HG03442 (cell line): ENCODE data around the gene FAF1.

Experiments used
- ATAC-seq: cut with Tn5 transposase; IDR thresholded peaks from one replicate; pipeline ENCODE4 v1.9.1; 2021; ENCODE audit warnings: mild to moderate bottlenecking, moderate library complexity; ENCODE audit not compliant: unreplicated experiment

FAF1 gene

DNA sequence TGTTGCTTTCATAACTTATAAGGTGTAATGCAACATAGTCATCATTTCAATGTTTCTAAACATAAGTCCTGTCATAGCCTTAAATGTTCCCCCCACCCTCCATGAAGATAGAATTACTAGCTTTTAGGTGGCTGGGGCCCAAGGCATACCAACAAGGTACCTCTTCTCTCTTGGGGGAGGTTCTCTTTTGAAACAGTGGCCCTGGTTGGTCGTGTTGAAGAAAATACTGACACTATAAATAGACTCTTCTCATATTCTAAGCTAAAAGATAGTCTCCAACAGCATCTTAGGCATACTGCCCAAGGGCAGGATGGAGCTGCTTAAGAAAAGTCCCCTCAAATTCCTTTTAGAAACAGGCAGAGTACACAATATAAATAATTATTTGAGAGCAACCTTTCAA lies 255.0 kb downstream of the FAF1 start:
- ATAC-seq, result no peak

DNA sequence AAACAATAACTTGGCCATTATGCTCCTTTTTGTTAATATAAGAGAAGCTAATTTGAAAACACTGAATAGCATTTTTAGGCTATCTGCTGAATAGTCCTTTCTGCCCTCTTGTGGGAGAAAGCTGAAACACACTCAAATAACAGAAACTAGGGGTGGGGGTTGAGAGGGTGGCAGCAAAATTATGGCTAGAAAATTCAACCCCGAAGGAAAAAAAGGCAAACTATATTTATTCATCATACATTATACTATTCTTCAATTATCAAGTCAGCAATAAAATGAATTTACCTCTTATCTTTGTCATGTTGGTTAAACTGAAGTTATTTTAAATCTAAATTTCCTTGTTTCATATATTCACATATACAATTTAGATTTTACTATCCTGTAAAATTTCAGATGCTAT lies 255.9 kb downstream of the FAF1 start:
- ATAC-seq, result no peak

DNA sequence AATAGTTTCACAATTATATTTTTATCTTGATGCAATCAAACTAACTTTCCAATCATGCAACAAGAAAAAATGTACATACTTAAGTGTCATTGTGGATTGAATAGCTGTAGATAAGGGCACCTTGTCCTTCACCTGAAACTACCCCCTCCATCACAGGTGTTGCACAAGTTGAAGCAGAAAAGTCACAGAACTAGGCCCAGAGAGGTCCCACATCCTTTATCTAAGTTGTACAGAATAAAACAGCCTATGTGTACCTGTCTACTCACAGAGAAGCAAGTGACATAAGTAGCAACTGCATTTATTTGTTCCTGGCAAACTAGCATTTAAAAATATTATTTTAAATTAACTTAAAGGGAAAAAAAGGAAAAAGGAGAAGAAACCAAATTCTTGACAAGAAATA lies 256.8 kb downstream of the FAF1 start:
- ATAC-seq, result no peak

DNA sequence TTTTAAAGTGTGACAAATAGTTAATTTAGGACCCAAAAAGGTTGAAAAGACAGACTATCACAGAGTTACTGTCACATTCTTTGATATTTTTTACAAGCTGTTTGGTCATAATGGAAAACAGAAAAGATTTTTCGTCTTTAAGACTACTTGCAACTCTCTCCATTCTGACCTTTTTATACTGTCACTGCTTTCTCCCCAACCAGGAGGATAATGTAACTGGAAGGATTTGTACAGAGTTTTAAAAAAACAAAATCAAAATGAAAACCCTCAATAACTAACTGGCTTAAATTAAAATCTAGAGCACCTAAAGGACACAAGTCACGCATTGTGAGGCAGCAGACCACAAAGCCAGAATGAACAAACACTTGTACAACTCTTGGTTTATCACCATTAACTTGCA lies 257.7 kb downstream of the FAF1 start:
- no peak for ATAC-seq

DNA sequence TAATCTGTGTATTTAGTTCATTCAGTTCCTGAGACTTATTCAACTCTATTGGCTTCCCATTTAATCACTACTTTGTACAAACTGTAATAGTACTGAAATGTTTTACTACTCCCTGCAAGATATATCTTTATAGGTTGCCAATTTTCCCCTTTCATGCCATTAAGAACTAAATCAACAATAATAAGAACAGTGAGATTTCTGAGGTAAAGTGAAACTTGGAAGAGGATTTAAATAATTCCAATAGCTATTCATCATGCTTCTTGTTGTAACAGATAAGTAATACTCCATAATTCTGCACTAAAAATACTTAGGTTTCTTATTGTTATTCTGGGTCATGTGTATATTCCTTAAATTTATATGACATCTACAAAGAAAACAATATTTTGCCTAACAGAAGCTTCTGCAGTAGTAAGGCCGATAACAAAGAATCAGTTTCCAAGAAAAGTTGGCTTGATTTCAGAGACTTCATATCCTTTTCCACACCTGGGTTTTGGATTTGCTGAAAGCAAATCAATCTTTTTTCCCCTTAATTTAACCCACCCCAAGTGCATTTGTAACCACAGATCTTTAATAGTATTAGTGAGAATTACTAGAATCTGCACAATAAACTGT lies 258.3 kb downstream of the FAF1 start:
- no peak for ATAC-seq

DNA sequence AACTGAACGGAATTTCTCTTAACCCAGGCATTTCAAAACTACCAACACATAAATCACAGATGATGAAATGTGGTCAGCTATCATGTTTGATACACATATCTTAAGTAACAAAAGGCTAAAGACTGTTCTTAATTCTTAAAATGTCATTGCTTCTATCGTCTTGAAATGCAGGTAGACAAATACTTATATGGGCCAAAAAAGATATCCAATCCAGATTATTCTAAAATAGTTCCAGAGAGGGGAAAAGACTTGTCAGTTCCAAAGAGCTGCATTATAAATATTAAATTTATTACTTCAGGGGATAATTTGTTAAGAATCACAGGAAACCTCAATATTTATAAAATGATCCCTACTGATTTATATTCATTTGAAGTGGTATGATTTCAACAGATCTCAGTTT lies 259.4 kb downstream of the FAF1 start:
- ATAC-seq, result no peak

DNA sequence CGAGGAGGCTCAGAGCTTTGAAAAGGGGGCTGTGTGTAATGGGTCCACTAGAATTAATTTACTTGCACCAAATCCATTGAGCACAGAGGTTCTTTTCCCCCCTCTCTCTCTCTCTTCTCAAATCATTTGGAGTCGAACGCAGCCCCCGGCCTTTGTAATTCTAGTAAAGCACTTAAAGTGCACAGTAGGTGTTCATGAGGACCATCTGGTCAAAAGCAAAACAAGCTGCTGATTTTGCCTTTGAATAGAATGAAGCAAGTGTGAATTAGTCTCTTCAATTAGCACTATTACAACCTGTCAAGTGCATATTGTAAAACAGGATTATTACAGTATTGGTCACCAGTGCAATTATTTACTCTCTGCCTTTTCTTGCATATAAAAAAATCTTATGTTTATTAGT lies 259.9 kb downstream of the FAF1 start:
- ATAC-seq, result no peak

DNA sequence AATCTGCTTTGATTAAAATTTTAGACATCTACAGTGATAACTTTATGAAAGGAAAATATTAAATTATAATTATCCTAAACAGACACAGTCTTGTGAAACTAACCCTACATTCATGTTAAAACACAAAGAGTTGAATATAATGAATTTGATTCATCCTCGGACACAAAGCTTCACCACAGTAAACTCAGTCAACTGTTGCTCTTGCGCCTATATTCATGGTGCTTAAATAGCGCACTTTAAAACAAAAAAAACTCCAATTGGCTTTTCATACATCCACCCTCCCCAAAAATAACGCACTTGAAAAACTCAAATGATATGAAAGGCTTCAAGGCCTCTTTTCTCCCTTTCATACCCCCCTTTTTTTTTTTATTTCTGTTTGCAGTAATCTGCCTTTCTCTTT lies 260.3 kb downstream of the FAF1 start:
- no peak for ATAC-seq

DNA sequence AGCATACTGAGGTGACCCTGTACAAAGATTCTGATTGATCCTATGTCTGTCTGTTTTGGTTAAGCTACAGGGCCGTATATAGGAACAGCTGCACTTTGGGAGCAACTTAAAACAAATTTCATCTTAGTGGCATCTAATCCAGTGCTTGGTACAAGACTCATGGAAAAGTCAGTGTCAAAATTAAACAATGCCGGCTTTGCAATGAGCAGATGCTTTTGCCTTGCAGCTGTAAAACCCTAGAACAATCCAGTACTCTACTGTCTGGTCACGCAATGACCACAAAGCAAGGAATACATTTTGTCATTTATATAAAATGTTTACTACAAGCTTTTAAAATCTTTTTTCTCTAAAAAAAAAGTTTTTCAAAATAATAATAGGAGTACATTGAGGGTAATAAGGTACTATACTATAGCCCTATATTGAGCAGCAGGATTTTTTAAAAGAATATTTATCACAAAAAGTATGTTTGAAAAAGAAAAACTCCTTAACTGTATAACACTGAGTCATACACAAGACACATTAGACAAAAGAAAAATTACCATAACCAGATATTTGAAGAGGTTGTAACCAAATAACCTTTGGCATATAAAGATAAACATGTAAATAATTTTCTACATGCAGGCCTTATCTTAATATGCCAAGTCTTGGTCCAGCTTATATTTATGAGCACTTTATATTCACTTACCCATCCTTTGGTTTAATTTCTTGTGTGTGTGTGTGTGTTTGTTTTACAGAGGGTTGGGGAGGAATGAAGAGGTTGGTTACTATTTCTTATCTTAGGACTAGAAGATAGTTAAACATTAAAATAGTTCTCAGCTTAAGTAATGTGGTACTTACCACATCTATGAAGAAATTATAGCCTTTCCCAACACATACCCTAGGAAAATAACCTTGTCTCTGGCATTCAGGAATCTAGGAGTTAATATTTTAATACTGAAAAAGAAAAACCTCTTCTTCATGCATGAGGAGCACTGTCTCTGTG lies 262.3 kb downstream of the FAF1 start:
- no peak for ATAC-seq

DNA sequence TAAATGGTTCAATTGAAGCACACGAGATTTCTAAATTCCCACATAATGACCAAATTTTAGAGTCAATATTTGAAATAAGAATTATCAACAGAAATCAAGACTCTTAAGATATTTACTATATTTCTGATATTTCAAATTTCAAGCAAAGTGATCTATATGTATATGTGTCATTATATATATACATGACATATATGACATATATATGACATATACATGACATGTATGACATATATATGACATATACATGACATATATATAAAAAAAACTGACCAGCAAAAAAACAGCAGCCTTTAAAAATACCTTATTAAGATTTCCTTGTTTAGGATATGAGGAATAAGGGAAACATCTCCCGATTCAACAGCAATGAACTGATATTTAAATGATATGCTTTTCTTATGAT lies 266.2 kb downstream of the FAF1 start:
- ATAC-seq, result no peak

DNA sequence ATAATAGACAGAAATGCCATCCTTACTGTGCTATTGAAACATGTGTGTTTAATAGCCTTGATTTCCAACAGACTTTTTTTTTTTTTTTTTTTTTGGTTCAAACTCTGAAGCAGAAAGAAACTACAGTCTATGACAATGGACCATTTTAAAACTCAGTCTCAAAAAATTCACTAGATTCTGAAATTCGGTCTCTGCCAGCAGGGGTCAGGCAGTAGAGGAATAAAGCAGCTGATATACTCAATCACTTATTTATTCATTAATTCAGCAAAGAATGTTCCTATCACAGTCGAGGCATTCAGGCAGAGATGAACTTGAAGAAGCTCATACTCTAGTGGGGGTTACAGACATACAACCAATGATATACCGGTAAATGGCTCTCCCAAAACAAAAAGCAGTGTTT lies 275.9 kb downstream of the FAF1 start:
- no peak for ATAC-seq

DNA sequence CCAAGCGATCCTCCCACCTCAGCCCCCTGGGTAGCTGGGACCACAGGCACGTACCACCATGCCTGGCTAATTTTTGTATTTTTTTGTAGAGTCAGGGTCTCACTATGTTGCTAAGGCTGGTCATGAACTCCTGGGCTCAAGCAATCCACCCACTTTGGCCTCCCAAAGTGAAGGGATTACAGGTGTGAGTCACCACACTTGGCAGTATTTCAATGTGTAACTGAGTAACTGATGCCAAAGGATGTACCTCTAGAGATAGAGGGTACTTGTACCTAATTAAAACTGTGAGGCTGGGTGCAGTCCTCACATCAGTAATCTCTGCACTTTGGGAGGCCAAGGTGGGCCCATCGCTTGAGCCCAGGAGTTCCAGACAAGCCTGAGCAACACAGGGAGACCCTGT lies 278.1 kb downstream of the FAF1 start:
- ATAC-seq, result no peak

DNA sequence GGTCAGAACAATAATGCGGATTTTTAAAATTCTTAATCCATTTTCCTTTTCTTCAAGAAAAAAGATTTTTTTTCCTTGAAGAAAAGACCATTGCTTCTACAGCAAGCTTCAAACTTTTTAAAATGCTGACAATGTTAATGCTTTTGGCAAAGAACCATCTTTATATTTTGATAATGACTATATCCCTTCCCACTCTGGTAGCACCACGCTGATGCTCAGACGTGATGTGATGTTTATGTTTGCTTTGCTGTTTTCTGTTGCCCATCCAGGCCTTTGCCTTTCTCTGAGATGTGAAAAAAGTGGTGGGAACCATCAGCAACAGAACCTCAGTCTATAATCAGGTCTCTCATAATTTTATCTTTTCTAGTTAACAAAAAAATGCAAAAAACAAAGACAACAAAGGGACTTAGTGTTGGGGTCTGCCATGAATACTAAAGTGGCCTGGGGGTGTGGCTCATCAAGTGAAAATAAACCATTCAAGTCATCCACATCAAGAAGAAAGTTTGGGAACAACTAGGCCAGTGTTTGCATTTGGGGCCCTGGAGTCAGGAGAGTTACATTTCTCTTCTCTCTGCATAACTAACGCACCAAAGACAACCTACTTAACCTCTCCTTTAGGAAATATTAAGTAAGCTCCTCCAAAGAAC lies 292.2 kb downstream of the FAF1 start:
- ATAC-seq, result no peak

DNA sequence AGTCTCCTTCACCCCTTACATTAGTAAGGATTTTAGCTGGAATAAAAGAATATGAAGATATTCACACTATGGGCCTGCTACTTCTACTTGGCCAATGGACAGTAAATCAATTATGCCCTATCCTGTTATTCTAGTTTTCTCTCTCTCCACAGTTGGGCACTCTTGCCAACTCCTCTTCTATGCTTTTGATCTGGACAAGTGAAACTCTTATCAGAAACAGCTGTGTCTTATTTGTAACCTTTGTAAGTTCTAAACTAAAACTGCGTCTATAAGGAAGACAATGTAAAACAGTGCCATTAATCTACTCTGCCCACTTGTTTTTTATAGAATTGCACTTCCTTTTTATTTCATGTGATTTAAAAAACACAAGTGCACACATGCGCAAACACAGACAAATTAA lies 292.8 kb downstream of the FAF1 start:
- no peak for ATAC-seq

DNA sequence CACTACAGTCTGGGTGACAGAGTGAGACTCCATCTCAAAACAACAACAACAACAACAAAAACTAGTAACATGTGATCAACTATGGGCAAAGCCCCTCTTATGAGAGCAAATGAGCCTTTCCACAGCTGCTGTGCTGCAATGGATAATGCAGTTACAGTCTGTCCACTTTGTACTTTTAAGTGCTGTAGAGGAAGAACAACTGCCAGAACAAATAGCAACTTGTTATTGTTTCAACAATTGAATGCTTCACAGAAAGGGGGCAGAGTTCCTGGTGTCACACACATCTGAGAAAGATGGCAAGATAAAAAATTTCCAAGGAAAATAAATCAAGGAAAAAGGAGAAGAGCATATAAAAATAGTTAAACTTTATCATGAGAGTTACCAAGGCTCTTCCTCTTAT lies 293.2 kb downstream of the FAF1 start:
- ATAC-seq, result no peak

DNA sequence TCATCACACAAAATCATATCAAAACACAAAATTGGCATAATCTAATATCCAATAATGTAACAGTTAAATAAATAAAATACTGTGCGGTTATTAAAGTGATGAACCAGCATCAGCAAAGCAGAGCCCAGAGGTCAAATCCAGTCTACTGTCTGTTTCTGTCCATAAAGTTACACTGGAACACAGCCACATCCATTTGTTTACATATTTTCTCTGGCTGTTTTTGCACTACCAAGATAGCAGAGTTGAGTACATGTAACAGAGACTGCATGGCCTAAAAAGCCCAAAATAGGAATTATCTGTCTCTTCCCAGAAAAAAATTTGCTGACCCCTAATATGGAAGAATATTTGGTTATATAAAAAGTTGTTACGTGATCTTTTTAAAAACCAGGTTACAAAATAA lies 294.7 kb downstream of the FAF1 start:
- no peak for ATAC-seq

DNA sequence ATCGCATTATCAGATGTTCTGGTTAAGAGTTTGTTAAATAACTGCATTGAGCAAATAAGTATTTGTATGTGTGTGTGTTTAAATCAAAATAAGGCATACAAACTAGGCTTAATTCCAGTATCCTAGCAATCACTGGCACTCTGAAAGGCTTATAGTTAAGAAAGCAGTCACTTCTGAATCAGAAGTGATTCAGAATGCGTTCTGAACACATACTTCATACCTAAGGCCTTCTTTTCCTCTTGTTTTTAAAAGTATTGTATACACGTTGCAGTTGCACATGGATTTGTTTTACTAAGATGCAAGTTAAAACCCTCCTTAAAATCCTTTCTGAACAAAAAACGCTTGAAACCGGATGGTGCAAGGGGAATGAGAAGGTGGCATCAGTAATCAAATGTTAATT lies 298.4 kb downstream of the FAF1 start:
- no peak for ATAC-seq

DNA sequence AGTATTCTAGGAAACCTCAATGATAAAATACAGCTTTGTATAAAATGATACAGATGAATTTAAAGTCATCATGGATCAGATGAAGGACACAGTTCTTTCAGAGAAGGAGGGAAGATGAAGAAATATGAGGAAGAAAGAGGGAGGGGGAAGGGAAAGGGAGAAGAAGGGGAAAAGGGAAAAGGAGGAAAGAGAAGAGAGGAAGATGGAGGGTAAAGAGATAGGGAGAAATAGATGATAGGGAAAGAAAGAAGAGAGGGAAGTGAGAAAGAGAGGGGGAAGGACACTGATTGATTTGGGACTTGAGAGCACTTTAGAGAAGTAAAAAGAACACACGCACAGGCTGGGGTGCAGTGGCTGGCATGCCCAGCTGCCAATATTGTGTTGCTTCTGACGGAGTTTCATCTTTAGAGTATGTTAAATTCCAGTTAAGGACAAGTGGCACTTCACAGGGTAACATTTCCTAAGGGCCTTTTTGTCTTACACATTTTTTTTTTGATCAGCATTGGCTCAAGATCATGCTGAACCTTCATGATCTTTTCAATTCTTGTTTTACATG lies 300.9 kb downstream of the FAF1 start:
- ATAC-seq, result no peak

DNA sequence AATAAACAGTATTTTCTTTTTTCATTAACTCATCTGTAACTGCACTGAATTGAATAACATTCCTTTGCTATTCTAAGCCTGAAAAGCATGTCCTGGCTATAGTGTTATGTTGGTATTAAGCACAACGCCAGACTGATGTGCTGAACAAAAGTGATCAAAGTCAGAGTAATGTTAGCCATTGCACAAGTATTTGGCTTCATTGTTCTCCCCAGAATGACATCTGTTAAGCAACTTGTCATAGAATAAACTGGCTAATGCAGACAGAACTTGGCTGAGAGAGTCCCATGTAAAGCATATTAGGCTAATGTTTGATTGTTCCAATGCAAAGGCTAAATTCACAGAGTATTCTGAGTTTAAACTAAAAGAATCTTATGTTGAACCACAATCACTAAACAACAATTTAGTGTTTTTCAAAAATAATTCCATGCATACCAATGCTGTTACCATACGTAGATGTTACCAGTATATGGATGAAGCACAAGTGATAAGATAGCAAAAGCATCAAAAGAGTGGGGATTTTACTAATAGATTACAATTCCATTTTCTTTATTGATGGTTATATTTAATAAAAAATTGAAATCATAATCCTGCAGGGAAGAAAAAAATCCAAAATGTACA lies 301.5 kb downstream of the FAF1 start:
- ATAC-seq, result no peak

DNA sequence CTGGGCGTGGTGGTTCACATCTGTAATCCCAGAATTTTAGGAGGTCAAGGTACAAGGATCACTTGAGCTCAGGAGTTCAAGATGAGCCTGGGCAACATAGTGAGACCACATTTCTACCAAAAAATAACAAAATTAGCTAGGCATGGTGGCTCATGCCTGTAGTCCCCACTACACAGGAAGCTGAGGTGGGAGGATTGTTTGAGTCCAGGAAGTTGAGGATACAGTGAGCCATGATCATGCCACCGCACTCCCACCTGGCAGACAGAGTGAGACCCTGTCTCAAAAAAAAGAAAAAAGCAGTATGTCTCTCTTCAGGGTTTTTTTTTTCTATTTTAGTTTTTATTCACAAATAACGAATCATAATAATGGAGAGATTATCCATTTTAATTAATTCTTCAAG lies 303.1 kb downstream of the FAF1 start:
- ATAC-seq, result no peak
